Neural crest cell (in vitro differentiated cells): ENCODE measurements around the gene SIRT7. TPM values are rescaled to one million over a fixed set of nuclear protein-coding genes. Genes with fewer than 3 reads are reported as not detected.

ENCODE experiments used
- DNase-seq: peaks from one replicate; pipeline ENCODE4 v3.0.0; 2021; ENCODE audit warnings: low read depth, mixed read lengths, low spot score
- H3K27ac Mint-ChIP-seq: one replicate; pipeline ENCODE4 v1.8.0; 2021; ENCODE audit warnings: mild to moderate bottlenecking, mixed read lengths; ENCODE audit not compliant: unreplicated experiment
- H3K27me3 Mint-ChIP-seq: 2 replicates; pipeline ENCODE4 v1.8.0; 2021; ENCODE audit warnings: low read depth, mild to moderate bottlenecking, mixed read lengths
- H3K36me3 Mint-ChIP-seq: 2 replicates; pipeline ENCODE4 v1.8.0; 2021; ENCODE audit warnings: low read depth, mild to moderate bottlenecking, mixed read lengths
- H3K4me1 Mint-ChIP-seq: 2 replicates; pipeline ENCODE4 v1.8.0; 2021; ENCODE audit warnings: mixed read lengths
- H3K4me3 Mint-ChIP-seq: one replicate; pipeline ENCODE4 v1.8.0; 2021; ENCODE audit warnings: mild to moderate bottlenecking, mixed read lengths
- H3K9me3 Mint-ChIP-seq: 2 replicates; pipeline ENCODE4 v1.8.0; 2021; ENCODE audit warnings: mixed read lengths
- CTCF ChIP-seq: fragments of 200-600 bp; sonication (generic); conservative IDR thresholded peaks from 2 replicates; pipeline ENCODE4 v1.5.0; 2021; ENCODE audit warnings: antibody characterized with exemption, mild to moderate bottlenecking
- total RNA-seq: library from RNA; stranded (reverse); gene quantifications from 2 replicates; pipeline ENCODE4 v1.2.1, GENCODE V29; 2021

SIRT7 gene
- total RNA-seq, 1 donor from 2014 or later, result 26.2 TPM

DNA sequence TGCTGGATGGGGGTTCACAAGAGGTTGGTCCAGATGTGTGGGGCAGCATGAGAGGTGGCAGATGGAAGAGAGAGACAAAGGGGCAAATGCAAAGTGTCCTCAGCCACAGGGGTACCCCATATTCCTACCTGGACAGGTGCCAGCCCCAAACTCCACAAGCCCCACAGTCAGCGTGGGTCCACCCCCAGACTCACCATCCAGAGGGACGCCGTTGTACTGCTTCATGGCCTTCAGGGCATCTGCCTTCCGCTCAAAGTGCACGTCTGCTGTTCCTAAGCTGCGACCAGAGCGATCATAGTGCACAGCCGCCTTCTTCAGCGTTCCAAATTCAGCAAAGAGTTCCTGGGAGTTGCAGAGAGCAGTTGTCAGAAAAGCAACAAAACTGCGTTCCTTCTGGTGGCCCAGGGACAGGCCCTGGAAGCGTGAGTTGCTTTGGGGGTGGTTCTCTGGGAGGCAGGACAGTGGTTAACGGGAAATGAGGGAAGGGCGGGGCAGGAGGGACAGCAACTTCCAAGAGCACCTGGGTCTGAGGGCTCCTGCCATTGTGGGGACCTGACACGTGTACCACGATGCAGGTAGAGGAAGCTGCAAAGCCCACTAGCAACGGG is 28.9 kb downstream of the SIRT7 start:
- no peak for TF ChIP-seq CTCF
- Mint-ChIP-seq H3K9me3 (no peaks in the 10 kb centered on the region), H3K4me1 (peaks cover 7% of the 10 kb centered on the region), H3K36me3 (peaks cover 25% of the 10 kb centered on the region), H3K4me3 (peak overlapping the region; percentile 78), H3K27me3 (no peaks in the 10 kb centered on the region), H3K27ac (no peak overlapping the region)
- no peak for DNase-seq

GRCh38 chr17:81888105-81888987 is 29.6 kb downstream of the SIRT7 start:
- Mint-ChIP-seq H3K4me3 (peak overlapping the region; percentile 78), H3K9me3 (no peaks in the 10 kb centered on the region), H3K4me1 (peaks cover 7% of the 10 kb centered on the region), H3K27me3 (no peaks in the 10 kb centered on the region), H3K36me3 (peaks cover 26% of the 10 kb centered on the region), H3K27ac (no peak overlapping the region)
- TF ChIP-seq CTCF, result no peak
- no peak for DNase-seq

GRCh38 chr17:81885869-81886548 is 32.0 kb downstream of the SIRT7 start:
- Mint-ChIP-seq H3K27me3 (no peaks in the 10 kb centered on the region), H3K27ac (no peak overlapping the region), H3K4me3 (peak overlapping the region; percentile 76), H3K36me3 (peaks cover 27% of the 10 kb centered on the region), H3K9me3 (no peaks in the 10 kb centered on the region), H3K4me1 (peaks cover 7% of the 10 kb centered on the region)
- no peak for DNase-seq
- no peak for TF ChIP-seq CTCF

- peaks cover 6% of the 10 kb centered on the region for H3K4me1 Mint-ChIP-seq
- peak overlapping the region; percentile 76 for H3K4me3 Mint-ChIP-seq
- no peak overlapping the region for H3K27ac Mint-ChIP-seq
- DNase-seq, result no peak
- no peaks in the 10 kb centered on the region for H3K27me3 Mint-ChIP-seq
- no peaks in the 10 kb centered on the region for H3K9me3 Mint-ChIP-seq
- no peak for TF ChIP-seq CTCF
- peaks cover 27% of the 10 kb centered on the region for H3K36me3 Mint-ChIP-seq
Measured at GRCh38 chr17:81885454-81885853, 32.5 kb downstream of the SIRT7 start.

DNA sequence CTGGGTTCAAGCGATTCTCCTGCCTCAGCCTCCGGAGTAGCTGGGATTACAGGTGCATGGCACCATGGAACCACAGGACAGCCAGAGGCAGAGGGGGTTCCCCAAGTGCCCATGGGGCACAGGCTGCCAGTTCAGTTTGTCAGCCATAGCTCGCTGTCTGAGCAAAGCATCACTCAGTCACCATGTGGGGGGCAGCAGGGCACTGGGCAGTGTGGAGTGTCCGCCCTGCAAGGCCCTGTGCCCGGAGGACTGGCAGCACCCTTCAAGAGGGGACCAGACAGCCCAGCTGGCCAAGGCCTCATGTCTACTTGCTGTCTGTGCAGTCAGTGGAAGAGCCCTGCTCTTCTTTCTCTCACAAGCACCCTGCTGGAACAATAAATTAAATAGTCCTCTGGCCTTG is 33.0 kb downstream of the SIRT7 start:
- DNase-seq, result no peak
- H3K36me3 Mint-ChIP-seq, result peaks cover 29% of the 10 kb centered on the region
- no peak overlapping the region for H3K27ac Mint-ChIP-seq
- H3K4me1 Mint-ChIP-seq, result peaks cover 1% of the 10 kb centered on the region
- TF ChIP-seq CTCF, result no peak
- no peaks in the 10 kb centered on the region for H3K9me3 Mint-ChIP-seq
- H3K4me3 Mint-ChIP-seq, result peak overlapping the region; percentile 76
- no peaks in the 10 kb centered on the region for H3K27me3 Mint-ChIP-seq
